HG02938 (cell line): ENCODE data around the gene KIZ.

Experiments
- ATAC-seq: cut with Tn5 transposase; IDR thresholded peaks from one replicate; pipeline ENCODE4 v1.9.1; 2021; ENCODE audit warnings: mild to moderate bottlenecking, moderate library complexity; ENCODE audit not compliant: unreplicated experiment

The KIZ gene

DNA sequence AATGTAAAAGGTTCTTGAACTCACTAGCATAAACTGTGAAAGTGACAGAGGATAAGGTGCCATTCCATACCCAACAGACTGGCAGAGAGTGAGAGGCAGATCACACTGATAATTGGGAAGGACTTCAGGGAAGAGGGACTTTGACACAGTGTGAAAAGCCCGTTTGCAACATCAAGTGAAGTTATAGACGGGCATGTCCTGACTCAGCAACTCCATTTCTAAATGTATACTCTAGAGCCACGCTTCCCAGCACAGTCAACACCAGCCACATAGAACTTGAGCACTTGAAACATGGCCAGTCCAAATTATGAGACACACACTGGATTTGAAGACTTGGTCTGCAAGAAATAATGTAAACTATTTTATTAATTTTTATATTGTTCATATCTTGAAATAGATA lies 131.3 kb downstream of the KIZ start:
- no peak for ATAC-seq

DNA sequence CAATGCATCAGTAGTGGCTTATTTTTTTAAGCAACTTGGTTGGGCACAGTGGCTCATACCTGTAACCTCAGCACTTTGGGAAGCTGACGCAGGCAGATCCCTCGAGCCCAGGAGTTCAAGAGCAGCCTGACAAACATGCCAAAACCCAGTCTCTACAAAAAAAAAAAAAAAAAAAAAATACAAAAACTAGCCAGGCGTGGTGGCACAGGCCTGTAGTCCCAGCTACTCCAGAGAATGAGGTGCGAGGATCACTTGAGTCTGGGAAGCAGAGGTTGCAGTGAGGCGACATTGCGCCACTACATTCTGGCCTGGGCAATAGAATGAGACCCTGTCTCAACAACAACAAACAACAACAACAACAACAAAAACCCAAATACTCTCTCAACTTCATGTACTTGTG lies 132.5 kb downstream of the KIZ start:
- no peak for ATAC-seq

DNA sequence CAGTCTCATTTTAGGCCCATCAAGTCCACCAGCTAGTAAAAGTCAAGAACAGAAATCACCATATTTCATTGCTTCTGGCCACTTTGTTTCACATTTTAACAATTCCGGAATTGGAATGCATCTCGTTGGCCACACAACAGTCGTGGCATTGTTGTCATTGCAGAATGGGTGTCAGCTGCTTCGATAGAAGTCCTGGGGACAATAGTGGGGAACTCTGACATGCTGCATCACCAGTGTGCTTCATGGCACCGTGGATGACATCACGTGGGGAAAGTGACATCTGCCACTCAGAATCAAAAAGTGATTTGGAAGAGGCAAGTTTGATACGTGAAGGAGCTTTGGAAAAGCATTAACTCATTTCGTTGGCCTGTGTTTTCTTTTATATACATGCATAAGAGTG lies 133.5 kb downstream of the KIZ start:
- no peak for ATAC-seq

DNA sequence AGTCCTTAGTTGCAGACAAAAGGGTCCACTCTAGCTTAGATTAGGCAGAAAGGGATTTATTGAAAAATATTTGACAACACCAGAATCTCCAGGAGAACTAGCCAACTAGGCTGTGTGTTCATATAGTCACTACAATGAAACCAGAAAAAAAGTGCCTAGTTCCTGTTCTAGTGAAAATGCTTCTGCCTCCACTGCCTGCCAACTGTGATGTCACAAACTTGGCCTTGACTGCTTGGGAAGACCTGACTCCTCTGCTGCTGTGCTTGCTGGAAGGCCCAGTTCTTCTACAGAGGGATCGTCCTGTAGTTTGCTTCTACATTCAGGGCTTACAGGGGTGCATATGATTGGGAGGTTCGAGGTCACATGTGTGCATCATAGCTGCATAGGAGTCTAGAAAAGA lies 136.9 kb downstream of the KIZ start:
- ATAC-seq, result no peak

DNA sequence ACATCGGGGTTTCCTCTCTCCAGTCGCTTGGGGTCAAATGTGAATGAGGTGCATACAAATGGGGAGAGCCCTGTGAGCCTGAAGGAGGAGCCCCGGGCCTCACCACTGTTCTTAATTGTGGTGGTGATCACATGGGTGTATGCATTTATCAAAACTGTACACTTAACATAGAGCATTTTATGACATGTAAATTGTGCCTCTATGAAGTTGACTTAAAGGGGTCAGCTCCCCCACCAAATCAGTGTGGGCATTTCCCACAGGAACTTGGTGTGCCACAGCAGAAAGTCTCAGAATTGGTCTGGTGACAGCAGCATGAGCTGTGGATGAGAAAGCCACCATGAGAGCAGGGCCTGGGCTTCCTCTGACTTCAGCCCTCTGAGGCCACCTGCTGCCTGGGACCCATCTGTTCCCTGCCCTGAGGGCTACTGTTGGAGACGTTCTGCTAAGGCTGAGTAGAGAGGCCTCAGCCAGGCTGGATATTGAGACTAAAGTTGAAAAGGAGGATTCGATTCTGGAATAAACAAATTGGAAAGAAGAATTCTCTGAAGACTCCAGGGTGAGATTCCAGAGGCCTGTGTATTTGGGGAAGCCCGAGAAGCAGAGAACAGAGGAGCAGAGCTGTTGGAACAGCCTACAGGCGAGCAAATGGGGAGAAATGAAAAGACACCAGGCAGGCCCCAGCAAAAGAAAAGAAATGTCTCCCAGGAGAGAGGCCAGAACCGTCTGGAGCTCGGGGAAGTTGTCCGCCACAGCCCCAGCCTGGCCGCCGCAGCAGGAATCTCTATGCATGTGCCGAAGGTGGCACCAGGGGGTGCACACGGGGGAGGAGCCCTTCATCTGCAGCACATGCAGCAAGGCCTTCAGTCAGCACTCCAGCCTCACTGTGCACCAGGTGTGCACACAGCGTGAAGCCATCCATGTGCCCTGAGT lies 139.6 kb downstream of the KIZ start:
- ATAC-seq, result no peak

DNA sequence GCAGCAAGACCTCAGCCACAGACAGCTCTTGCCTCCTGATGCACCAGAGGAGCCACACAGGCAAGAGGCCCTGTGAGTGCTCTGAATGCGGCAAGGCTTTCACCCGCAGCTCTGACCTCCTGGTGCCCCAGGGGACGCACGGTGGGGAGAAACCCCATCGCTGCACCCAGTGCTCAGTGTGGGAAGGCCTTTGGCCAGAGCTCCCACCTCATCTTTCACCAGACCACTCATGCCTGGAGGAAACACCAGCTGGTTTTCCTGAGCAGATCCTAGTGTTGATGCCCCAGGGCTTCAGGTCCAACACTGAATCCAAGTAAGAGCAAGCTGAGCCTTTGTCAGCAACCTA lies 140.3 kb downstream of the KIZ start:
- no peak for ATAC-seq

DNA sequence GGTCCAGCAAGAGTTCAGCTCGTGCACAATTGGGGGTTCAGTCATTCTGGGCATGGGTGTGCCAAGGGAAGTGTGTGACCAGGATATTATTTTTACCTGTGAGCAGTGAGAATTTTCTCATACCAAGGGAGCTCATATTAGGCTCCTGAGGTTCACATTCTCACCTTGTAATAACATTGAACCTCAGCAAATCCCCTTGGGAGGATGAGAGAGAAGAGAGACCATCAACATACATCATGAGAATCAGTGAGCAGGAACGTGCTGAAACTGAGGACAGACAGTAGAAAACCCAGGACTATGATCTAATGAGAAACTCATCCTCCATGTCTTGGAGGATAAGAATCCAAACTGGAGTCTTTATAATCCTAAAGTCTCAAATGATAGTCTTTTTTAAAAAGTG lies 143.9 kb downstream of the KIZ start:
- no peak for ATAC-seq

DNA sequence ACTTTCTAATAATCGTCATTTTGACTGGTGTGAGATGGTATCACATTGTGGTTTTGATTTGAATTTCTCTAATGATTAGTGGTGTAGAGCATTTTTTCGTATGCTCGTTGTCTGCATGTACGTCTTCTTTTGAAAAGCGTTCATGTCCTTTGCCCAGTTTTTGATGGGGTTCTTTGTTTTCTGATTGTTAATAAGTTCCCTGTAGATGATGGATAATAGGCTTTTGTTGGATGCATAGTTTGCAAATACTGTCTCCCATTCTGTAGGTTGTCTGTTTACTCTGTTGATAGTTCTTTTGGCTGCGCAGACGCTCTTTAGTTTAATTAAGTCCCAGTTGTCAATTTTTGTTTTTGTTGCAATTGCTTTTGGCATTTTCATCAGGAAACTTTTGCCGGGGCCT lies 144.9 kb downstream of the KIZ start:
- no peak for ATAC-seq

DNA sequence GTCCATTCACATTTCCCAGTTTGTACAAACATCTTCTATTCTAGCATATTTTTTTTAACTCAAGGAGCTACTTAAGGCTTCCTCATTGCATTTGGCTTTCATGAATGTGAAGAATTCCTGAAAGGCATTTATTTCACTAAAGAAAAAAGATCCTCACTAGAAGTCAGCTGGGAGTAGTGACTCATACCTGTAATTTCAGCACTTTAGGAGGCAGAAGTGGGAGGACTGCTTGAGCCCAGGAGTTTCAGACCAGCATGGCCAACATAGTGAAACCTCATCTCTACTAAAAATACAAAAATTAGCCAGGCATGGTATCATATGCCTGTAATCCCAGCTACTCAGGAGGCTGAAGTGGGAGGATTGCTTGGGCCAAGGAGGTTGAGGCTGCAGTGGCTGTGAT lies 146.4 kb downstream of the KIZ start:
- ATAC-seq, result peak; percentile 53

DNA sequence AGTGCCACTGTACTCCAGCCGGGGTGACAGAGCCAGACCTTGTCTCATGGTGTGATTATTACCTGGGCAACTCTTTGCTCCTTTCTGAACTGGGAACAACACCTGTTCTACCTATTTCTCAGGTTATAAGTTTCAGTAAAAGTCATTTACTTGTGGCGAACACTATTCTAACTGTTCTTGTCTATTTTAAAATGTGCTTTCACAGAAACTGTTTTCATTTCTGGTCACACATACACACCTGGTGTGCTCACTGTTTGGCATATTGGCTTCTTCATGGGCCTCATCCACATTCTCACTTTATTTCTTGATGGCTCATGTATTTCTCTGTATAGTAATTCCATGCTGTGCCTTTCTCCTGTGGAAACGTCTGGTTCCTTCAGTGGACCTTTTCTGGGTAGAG lies 146.8 kb downstream of the KIZ start:
- ATAC-seq, result peak; percentile 46

DNA sequence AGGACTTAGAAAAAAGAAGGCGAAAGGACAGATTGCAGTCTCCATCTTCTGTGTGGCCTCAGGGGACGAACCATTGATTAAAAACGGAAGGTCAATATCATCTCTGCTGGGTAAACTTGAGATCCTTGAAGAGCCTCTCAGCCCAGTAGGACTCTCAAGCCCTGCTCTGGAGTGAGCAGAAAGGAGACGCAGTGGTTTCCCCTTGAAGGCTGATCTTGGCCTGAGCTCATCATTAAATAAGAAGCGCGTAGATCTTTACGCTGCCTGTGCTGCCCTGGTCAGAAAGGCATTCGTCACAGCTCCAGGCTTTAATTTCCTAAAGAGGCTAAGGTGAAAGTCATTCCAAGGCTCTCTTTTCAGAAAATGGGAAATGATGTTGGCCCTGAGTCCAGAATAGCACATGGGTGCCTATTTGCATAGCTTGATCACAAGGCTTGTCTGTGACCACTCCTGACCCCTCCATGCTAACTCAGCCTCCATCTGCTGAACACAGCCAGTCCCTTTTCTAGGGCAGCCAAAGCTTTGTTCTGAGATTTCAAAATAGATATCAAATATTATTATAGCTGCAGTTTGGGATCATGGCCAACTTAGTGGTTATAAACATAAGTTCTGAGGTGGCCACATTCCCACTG lies 148.0 kb downstream of the KIZ start:
- ATAC-seq, result no peak

DNA sequence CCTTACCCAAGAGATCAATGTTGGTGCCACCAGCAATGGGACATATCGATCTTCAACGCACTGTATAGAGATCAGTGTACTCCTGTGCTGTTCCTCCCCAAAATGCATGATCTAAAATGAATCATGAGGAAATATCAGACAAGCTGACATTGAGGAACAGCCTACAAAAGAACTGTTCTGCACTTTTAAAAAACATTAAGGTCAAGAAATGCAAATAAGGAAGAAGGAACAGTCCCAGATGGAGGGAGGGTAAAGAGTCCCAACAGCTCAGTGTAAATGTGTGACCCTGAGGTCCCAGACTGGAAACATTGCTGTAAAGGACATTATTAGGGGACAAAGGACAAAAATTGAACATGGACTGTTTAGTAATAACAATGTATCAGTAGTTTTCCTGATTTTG lies 152.9 kb downstream of the KIZ start:
- no peak for ATAC-seq

DNA sequence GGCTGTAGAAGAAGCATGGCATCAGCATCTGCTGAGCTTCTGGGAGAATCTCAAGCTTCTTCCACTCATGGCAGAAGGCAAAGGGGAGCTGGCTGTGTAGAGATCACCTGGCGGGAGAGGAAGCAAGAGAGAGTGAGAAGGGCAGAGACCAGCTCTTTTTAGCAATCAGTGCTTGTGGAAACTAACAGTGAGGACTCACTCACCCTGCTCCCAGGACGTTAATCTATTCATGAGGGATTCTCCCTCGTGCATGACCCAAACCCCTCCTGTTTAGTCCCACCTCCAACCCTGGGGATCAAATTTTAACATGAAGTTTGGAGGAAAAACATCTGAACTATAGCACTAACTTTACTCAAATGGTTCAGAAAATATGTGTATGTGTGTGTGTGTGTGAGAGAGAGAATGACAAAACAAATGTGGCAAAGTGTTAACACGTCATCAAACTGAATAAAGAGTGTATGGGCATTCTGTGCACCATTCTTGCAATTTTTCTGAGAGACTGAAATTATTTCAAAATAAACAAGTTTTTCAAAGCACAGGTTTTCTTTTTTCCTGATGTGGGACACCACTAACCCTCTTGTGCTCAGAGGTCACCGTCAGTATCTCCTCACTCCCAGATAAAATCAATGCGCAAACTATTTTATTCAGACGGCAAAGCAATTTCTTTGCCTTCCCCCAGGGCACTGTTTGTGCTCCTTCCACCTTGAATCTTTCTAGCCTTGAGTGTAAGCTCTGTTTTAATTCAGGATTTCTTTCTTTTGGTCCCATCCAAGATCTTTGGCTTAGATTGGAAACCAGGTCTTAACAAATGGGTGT lies 154.0 kb downstream of the KIZ start:
- no peak for ATAC-seq

DNA sequence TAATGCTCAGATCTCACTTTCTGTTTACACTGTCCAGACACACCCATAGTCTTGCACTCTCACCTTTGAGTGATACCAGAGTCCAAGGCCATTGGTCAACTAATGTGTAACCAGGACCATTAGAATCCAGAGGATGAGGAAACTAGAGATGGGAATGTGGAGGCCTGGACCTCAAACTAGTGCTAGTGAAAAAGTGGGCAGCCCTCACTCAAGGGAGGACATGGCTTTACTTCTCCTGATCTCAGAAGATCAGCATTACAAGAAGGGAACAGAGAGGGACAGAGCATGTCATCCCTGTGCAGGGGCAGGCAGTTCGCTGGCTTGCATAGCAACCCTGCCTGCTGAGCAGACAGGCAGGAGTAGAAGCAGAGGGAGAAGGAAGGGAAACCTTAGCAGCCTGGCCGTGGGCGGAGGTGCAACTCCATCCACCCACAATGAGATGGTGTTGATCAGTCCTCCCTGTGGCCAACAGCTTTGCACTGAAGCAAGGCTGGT lies 154.7 kb downstream of the KIZ start:
- ATAC-seq, result no peak

DNA sequence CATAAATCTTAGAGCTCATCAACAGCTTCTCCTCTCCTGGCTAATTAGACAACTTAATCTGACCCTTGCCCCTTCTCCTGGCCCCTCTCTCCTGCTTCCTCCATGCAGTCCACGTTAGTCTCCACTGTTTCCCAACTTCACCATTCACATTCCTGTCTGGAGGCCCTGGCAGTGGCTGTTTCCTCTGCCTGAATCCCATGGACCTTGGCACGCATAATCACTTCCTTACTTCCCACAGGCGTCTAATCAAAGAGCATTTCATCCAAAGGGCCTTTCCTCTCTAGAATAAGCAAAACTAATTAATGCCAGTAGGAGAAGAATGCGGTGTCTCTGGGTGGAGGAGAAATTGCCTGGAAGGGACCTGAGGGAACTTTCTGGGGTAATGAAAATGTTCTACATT lies 160.9 kb downstream of the KIZ start:
- no peak for ATAC-seq

DNA sequence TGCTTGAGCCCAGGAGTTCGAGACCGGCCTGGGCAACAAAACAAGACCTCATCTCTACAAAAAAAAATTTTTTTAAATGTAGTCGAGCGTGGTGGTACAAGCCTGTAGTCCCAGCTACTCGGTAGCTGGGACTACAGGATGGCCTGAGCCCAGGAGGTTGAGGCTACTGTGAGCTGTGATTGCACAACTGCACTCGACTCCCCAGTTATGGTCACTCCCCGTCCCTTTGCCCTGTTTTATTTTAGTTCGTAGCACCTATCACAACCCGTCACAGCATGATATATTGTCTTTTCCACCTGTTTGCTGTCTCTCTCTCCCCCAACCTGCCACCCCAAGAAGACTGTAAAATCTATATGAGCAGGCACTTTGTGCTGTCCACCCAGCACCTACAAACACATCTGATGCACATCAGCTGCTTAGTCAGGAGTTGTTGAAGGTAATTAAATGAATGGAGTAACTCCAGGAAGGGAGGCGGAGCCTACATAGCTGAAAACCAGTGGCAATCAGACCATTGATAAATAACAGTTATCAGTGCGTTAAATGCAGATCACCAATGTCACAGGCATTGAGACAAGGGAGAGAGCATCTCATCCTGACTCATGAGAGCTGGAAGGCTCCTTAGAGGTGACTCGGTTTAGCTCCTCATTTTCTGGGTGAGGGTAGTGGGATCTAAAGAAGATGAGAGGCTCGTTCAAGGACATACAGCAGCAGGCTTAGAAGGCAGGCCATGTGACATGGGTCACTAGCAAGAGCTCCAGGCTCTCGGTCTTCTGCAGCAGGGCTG lies 162.9 kb downstream of the KIZ start:
- ATAC-seq, result no peak

DNA sequence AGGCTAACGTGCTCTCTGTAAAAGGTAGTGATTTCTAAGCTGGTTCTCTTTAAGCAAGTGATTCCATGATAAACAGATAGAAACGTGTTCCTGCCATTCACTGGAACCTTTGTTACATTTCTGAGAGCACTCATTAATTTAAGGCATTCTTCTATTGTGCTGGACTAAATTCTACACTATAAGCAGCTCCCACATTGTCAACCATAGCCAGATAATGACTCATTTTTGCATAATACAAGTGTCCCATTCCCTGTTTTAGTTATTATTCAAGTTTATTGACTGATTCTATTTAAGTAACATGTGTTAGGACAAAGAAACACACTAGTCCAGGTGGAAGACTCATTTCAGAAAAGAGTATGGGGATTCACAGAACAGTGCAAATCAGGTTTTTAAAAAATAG lies 163.8 kb downstream of the KIZ start:
- no peak for ATAC-seq

DNA sequence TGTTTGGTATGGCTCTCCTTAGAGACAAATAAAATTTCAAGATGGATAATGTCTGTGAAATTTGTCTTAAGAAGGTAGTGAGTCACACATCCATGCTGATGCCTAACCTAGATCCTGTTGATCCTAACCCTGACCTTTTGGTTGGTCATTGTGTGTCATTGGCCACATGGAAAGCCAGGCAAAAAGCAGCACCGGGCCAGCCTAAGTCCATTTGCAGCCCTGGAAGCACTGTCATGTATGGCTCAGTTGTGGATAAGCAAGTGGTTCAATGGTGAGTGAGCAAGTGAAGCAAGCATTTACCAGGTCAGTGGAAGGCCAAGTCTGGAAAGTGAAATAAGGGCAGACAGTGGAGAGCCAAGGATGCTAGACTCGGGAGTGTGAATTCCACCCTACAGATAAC lies 165.1 kb downstream of the KIZ start:
- no peak for ATAC-seq

DNA sequence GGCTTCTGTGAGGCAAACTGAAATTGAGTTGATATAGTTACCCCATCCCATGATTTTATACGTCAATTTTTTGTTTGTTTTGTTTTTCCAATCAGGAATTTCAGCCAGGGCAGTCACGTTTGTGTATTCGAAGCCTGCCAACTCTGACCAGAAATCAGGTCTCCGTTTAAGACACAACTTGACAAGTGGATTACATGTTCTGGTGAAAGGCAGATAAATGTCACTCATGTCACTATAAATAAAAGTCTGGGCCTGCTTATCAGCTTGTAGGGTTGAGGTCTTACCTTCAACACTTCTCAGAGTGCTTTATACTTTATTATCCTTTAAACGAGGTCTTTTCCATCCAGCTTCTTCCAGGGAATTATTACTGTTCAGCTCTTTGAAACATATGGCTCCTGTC lies 168.9 kb downstream of the KIZ start:
- ATAC-seq, result no peak
